H9 (cell line): ENCODE data around the gene ARHGAP22. TPM values are rescaled to one million over a fixed set of nuclear protein-coding genes. Genes with fewer than 3 reads are reported as not detected.

ENCODE experiments used
- DNase-seq: peaks from one replicate; pipeline ENCODE4 v3.0.0-alpha.2; 2017
- H2AFZ ChIP-seq: one replicate; pipeline ENCODE4 v1.6.1; 2013; ENCODE audit warnings: mild to moderate bottlenecking, low read length, control low read depth, moderate library complexity
- H2AK5ac ChIP-seq: 2 replicates; pipeline ENCODE4 v1.6.1; 2013; ENCODE audit warnings: low read length, control low read depth, mixed read lengths; ENCODE audit not compliant: insufficient read length
- H2BK120ac ChIP-seq: one replicate; pipeline ENCODE4 v1.6.1; 2013; ENCODE audit warnings: low read depth, mild to moderate bottlenecking, low read length, control low read depth, inconsistent platforms; ENCODE audit not compliant: poor library complexity, severe bottlenecking
- H2BK12ac ChIP-seq: 2 replicates; pipeline ENCODE4 v1.6.1; 2013; ENCODE audit warnings: low read length, control low read depth, mixed read lengths, low read depth; ENCODE audit not compliant: insufficient read length
- H2BK15ac ChIP-seq: 2 replicates; pipeline ENCODE4 v1.6.1; 2013; ENCODE audit warnings: low read depth, low read length, control low read depth
- H2BK20ac ChIP-seq: one replicate; pipeline ENCODE4 v1.6.1; 2013; ENCODE audit warnings: low read depth, mild to moderate bottlenecking, low read length, control low read depth, inconsistent platforms; ENCODE audit not compliant: poor library complexity, severe bottlenecking
- H2BK5ac ChIP-seq: 2 replicates; pipeline ENCODE4 v1.6.1; 2013; ENCODE audit warnings: low read length, control low read depth, mixed read lengths; ENCODE audit not compliant: insufficient read length
- H3K14ac ChIP-seq: 2 replicates; pipeline ENCODE4 v1.6.1; 2013; ENCODE audit warnings: low read length, control low read depth; ENCODE audit not compliant: insufficient read depth
- H3K18ac ChIP-seq: 2 replicates; pipeline ENCODE4 v1.6.1; 2013; ENCODE audit warnings: low read depth, mild to moderate bottlenecking, mixed read lengths, low read length, control low read depth; ENCODE audit not compliant: insufficient read length
- H3K23ac ChIP-seq: 2 replicates; pipeline ENCODE4 v1.6.1; 2013; ENCODE audit warnings: low read length, control low read depth, mixed read lengths, low read depth; ENCODE audit not compliant: insufficient read length
- H3K23me2 ChIP-seq: 2 replicates; pipeline ENCODE4 v1.6.1; 2013; ENCODE audit warnings: low read depth, mild to moderate bottlenecking, mixed read lengths, low read length, control low read depth; ENCODE audit not compliant: insufficient read length, poor library complexity, severe bottlenecking
- H3K27ac ChIP-seq: 2 replicates; pipeline ENCODE4 v1.5.1; 2013; ENCODE audit warnings: low read length, control low read depth, mixed read lengths, low read depth; ENCODE audit not compliant: insufficient read length
- H3K27me3 ChIP-seq: 2 replicates; pipeline ENCODE4 v1.6.1; 2013; ENCODE audit warnings: low read length, control low read depth, inconsistent platforms; ENCODE audit not compliant: insufficient read depth
- H3K4ac ChIP-seq: 2 replicates; pipeline ENCODE4 v1.6.1; 2013; ENCODE audit warnings: low read depth, mild to moderate bottlenecking, control low read depth, inconsistent platforms, low read length, moderate library complexity
- H3K4me1 ChIP-seq: 2 replicates; pipeline ENCODE4 v1.6.1; 2013; ENCODE audit warnings: low read length, control low read depth, inconsistent platforms; ENCODE audit not compliant: insufficient read depth
- H3K4me2 ChIP-seq: 2 replicates; pipeline ENCODE4 v1.6.1; 2013; ENCODE audit warnings: low read length, control low read depth, mixed read lengths; ENCODE audit not compliant: insufficient read length, insufficient read depth
- H3K56ac ChIP-seq: 2 replicates; pipeline ENCODE4 v1.6.1; 2013; ENCODE audit warnings: low read depth, mild to moderate bottlenecking, mixed read lengths, low read length, control low read depth; ENCODE audit not compliant: insufficient read length
- H3K79me1 ChIP-seq: 2 replicates; pipeline ENCODE4 v1.6.1; 2013; ENCODE audit warnings: low read depth, mild to moderate bottlenecking, moderate library complexity, low read length, control low read depth, inconsistent platforms; ENCODE audit not compliant: insufficient read depth, poor library complexity, severe bottlenecking
- H3K79me2 ChIP-seq: 2 replicates; pipeline ENCODE4 v1.6.1; 2013; ENCODE audit warnings: low read length, control low read depth, inconsistent platforms; ENCODE audit not compliant: insufficient read depth
- H3K9ac ChIP-seq: 2 replicates; pipeline ENCODE4 v1.6.1; 2013; ENCODE audit warnings: low read length, control low read depth, mixed read lengths; ENCODE audit not compliant: insufficient read length; ENCODE audit errors: extremely low read depth
- H3K9me3 ChIP-seq: one replicate; pipeline ENCODE4 v1.6.1; 2013; ENCODE audit warnings: low read depth, low read length, inconsistent platforms; ENCODE audit not compliant: control insufficient read depth
- H3T11ph ChIP-seq: one replicate; pipeline ENCODE4 v1.6.1; 2013; ENCODE audit warnings: mild to moderate bottlenecking, low read length, control low read depth, inconsistent platforms
- H4K20me1 ChIP-seq: one replicate; pipeline ENCODE4 v1.6.1; 2013; ENCODE audit not compliant: control insufficient read depth, insufficient read length, insufficient read depth
- H4K5ac ChIP-seq: 2 replicates; pipeline ENCODE4 v1.6.1; 2013; ENCODE audit warnings: low read depth, mild to moderate bottlenecking, mixed read lengths, low read length, control low read depth; ENCODE audit not compliant: insufficient read length
- H4K8ac ChIP-seq: replicated peaks from 2 replicates; pipeline ENCODE4 v1.6.1; 2013; ENCODE audit warnings: low read length, control low read depth, mixed read lengths, low read depth; ENCODE audit not compliant: insufficient read length
- H4K91ac ChIP-seq: 2 replicates; pipeline ENCODE4 v1.6.1; 2013; ENCODE audit warnings: low read depth, mild to moderate bottlenecking, moderate library complexity, mixed read lengths, low read length, control low read depth; ENCODE audit not compliant: insufficient read length
- H3K27ac Mint-ChIP-seq, 3 experiments: 2 replicates in 2 of 3; 3 replicates in 1 of 3; pipeline ENCODE4 v1.8.0; 2020 to 2021; ENCODE audit warnings: mixed read lengths in 3 of 3, mild to moderate bottlenecking in 1 of 3, moderate library complexity in 1 of 3
- H3K27me3 Mint-ChIP-seq: 2 replicates; pipeline ENCODE4 v1.8.0; 2021; ENCODE audit warnings: low read depth, mild to moderate bottlenecking, moderate library complexity, mixed read lengths
- H3K36me3 Mint-ChIP-seq, 3 experiments: 2 replicates in 2 of 3; 3 replicates in 1 of 3; pipeline ENCODE4 v1.8.0; 2020 to 2021; ENCODE audit warnings: low read depth in 3 of 3, mixed read lengths in 3 of 3; ENCODE audit not compliant: insufficient read depth in 1 of 3
- H3K4me1 Mint-ChIP-seq, 2 experiments: 2 replicates each; pipeline ENCODE4 v1.8.0; 2020; ENCODE audit warnings: mixed read lengths in 2 of 2
- H3K4me3 Mint-ChIP-seq, 2 experiments: 2 replicates in 1 of 2; 3 replicates in 1 of 2; pipeline ENCODE4 v1.8.0; 2020 to 2021; ENCODE audit warnings: mild to moderate bottlenecking in 2 of 2, mixed read lengths in 2 of 2, moderate library complexity in 1 of 2
- H3K9me3 Mint-ChIP-seq, 2 experiments: 2 replicates in 1 of 2; 3 replicates in 1 of 2; pipeline ENCODE4 v1.8.0; 2020; ENCODE audit warnings: mild to moderate bottlenecking in 2 of 2, mixed read lengths in 2 of 2, moderate library complexity in 1 of 2
- WGBS: extraction: QIAGEN DNeasy Blood & Tissue Kit; methylation state at CpG from one replicate; pipeline ENCODE4 v1.1.7; 2013; ENCODE audit warnings: missing lambda C conversion rate, low lambda C conversion rate, mixed read lengths; ENCODE audit not compliant: insufficient read length; ENCODE audit errors: extremely low coverage; 5-methylcytosine and 5-hydroxymethylcytosine counted together
- total RNA-seq: library from RNA; stranded (reverse); gene quantifications from 2 replicates; pipeline ENCODE4 v1.2.1, GENCODE V29; 2021
- TF ChIP-seq, protein P1 (sequence below): fragments of 200-600 bp; sonication (generic); conservative IDR thresholded peaks from 3 replicates; pipeline ENCODE4 v1.8.0; 2021; ENCODE audit warnings: antibody characterized with exemption, mild to moderate bottlenecking

Gene ARHGAP22
- total RNA-seq, 1 experiment from 2014 or later: 7.4 TPM

DNA sequence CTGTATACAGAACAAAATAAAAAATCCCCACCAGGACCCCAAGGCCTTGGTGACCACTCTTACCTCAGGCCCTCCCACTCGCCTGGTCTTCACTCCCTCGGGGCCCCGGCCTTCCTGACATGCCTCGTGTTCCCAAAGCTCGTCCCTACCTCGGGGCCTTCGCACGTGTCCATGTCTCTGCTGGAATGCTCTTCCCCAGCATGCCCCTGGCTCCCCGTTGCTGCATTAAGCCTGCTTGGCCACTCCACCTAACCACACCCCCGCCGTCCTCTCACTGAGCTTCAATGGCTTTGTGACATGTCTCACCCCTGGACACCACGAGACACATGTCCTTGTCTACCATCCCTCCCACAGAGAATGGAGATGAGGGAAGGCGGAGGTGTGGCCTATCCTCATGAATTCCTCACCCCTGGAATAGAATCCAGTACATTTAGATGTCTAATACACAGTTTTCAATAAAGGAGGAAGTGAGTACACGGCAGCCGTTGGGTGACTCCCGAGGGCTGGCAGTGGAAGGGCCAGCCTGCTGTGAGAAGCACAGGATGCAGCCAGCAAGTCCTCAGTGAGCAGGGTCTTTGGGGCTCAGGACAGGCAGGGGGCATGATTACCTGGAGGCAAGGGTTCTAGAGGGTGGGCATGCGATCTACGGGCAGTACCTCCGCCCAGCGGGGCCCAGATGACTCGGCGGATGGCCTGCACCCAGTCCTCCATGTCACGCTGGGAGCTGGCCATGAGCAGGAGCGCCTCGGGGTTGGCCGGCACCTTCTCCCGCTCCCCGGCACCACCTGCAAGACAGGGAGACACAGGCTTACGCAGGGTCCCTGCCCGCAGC is 125.7 kb downstream of the ARHGAP22 start:
- Histone ChIP-seq H3K4ac (no peak overlapping the region), H3K23me2 (no peaks in the 10 kb centered on the region), H2BK15ac (no peak overlapping the region), H2BK12ac (no peak overlapping the region), H3T11ph (no peak overlapping the region), H3K14ac (no peak overlapping the region), H3K79me2 (no peaks in the 10 kb centered on the region), H2BK120ac (no peak overlapping the region), H2BK5ac (no peak overlapping the region), H3K9me3 (no peaks in the 10 kb centered on the region), H3K27me3 (no peaks in the 10 kb centered on the region), H3K4me2 (no peak overlapping the region), H2BK20ac (no peak overlapping the region), H3K27ac (no peak overlapping the region), H3K56ac (no peak overlapping the region), H2AFZ (no peak overlapping the region), H3K79me1 (no peaks in the 10 kb centered on the region), H3K9ac (no peak overlapping the region), H3K18ac (no peak overlapping the region), H4K8ac (no peak overlapping the region), H3K23ac (no peak overlapping the region), H4K20me1 (no peaks in the 10 kb centered on the region), H2AK5ac (no peak overlapping the region), H3K4me1 (no peaks in the 10 kb centered on the region; the same call in 1 of the 2 replicates), H4K91ac (no peak overlapping the region), H4K5ac (no peak overlapping the region)
- H3K27ac Mint-ChIP-seq: peak overlapping the region in 1 of 3 experiments; percentile 55; a peak in 1 of 7 replicates
- peaks cover 0 to 4% (median 3%) of the 10 kb centered on the region in 3 experiments; a peak in 3 of 7 replicates for H3K36me3 Mint-ChIP-seq
- no CpG with 5 or more reads among the region's 30 CpGs for WGBS
- no peaks in the 10 kb centered on the region for H3K9me3 Mint-ChIP-seq
- H3K27me3 Mint-ChIP-seq: no peaks in the 10 kb centered on the region; the same call in none of the 2 replicates
- DNase-seq: peak; percentile 33
- no peak overlapping the region for H3K4me3 Mint-ChIP-seq
- H3K4me1 Mint-ChIP-seq: peaks cover 17 to 43% of the 10 kb centered on the region in 2 experiments
- TF ChIP-seq, protein P1, sequence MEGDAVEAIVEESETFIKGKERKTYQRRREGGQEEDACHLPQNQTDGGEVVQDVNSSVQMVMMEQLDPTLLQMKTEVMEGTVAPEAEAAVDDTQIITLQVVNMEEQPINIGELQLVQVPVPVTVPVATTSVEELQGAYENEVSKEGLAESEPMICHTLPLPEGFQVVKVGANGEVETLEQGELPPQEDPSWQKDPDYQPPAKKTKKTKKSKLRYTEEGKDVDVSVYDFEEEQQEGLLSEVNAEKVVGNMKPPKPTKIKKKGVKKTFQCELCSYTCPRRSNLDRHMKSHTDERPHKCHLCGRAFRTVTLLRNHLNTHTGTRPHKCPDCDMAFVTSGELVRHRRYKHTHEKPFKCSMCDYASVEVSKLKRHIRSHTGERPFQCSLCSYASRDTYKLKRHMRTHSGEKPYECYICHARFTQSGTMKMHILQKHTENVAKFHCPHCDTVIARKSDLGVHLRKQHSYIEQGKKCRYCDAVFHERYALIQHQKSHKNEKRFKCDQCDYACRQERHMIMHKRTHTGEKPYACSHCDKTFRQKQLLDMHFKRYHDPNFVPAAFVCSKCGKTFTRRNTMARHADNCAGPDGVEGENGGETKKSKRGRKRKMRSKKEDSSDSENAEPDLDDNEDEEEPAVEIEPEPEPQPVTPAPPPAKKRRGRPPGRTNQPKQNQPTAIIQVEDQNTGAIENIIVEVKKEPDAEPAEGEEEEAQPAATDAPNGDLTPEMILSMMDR: no peak
